Activated CD8-positive, alpha-beta T cell treated with anti-CD3 and anti-CD28 coated beads, Interleukin-2, amount 10 ng/mL, durations not matched to agents 7 days and 5 days (primary cell): Measurements from ENCODE around the gene MOB2. TPM values are rescaled to one million over a fixed set of nuclear protein-coding genes. Genes with fewer than 3 reads are reported as not detected.

Experiments used
- total RNA-seq, 2 experiments: library from RNA; stranded (reverse); gene quantifications; one replicate each; pipeline ENCODE4 v1.2.3, GENCODE V29; 2021

Gene MOB2
- total RNA-seq, 2 experiments from 2014 or later = 29.3 to 31.6 TPM

Other genes starting within 250 kb of the MOB2 start
- 10 to 100 TPM; 27.1 to 34.3 TPM for gene TOLLIP, start 177.1 kb downstream of the MOB2 start, total RNA-seq
- gene BRSK2, start 96.8 kb downstream of the MOB2 start, total RNA-seq = under 1 TPM in 1 of 2 experiments, not detected in 1; 0.39 TPM
- under 1 TPM; 0.13 TPM for gene DUSP8, start 85.5 kb upstream of the MOB2 start, total RNA-seq
- gene KRTAP5-1, start 98.5 kb upstream of the MOB2 start, total RNA-seq = not detected
- not detected for gene KRTAP5-2, start 111.5 kb upstream of the MOB2 start, total RNA-seq
- not detected for gene KRTAP5-3, start 121.7 kb upstream of the MOB2 start, total RNA-seq
- gene KRTAP5-4, start 135.4 kb upstream of the MOB2 start, total RNA-seq = not detected
- gene KRTAP5-5, start 143.0 kb upstream of the MOB2 start, total RNA-seq = not detected
- gene KRTAP5-6, start 210.4 kb upstream of the MOB2 start, total RNA-seq = not detected